HG02884 (cell line): ENCODE measurements around the gene PTGES3L.

Source experiments
- ATAC-seq: cut with Tn5 transposase; IDR thresholded peaks from one replicate; pipeline ENCODE4 v1.9.1; 2021; ENCODE audit warnings: mild to moderate bottlenecking, moderate library complexity; ENCODE audit not compliant: unreplicated experiment

Gene PTGES3L

GRCh38 chr17:42979511-42980273 is at the start of gene PTGES3L:
PTGES3L (minus strand) TSS chr17:42980080; CDS start chr17:42980053, 27 bp downstream.
- ATAC-seq, result no peak

- no peak for ATAC-seq
Measured at GRCh38 chr17:43028221-43028861, 48.5 kb upstream of the PTGES3L start.

- no peak for ATAC-seq
Measured at GRCh38 chr17:43027091-43028032, 47.5 kb upstream of the PTGES3L start.

- ATAC-seq, result no peak
Measured at GRCh38 chr17:43026595-43026994, 46.7 kb upstream of the PTGES3L start.

GRCh38 chr17:43025766-43026537 is 46.1 kb upstream of the PTGES3L start:
- ATAC-seq, result no peak

GRCh38 chr17:43025290-43025657 is 45.4 kb upstream of the PTGES3L start:
- ATAC-seq, result no peak

- ATAC-seq, result no peak
Measured at GRCh38 chr17:43024407-43025289, 44.8 kb upstream of the PTGES3L start, which contains the start of gene RND2. RND2 (plus strand) TSS chr17:43025231; CDS start chr17:43025348, 117 bp downstream.

- ATAC-seq, result no peak
Measured at GRCh38 chr17:43021741-43022512, 42.0 kb upstream of the PTGES3L start, which contains the start of gene VAT1. VAT1 (minus strand) TSS chr17:43022385; CDS start chr17:43022322, 63 bp downstream.

GRCh38 chr17:43020789-43021740 is 41.2 kb upstream of the PTGES3L start:
- no peak for ATAC-seq

GRCh38 chr17:43020030-43020621 is 40.2 kb upstream of the PTGES3L start:
- ATAC-seq, result no peak

GRCh38 chr17:43019418-43019817 is 39.5 kb upstream of the PTGES3L start:
- no peak for ATAC-seq

- ATAC-seq, result no peak
Measured at GRCh38 chr17:43018932-43019331, 39.1 kb upstream of the PTGES3L start.

- ATAC-seq, result no peak
Measured at GRCh38 chr17:43018008-43018853, 38.4 kb upstream of the PTGES3L start.

GRCh38 chr17:43016216-43016615 is 36.3 kb upstream of the PTGES3L start:
- ATAC-seq, result no peak

GRCh38 chr17:43015579-43015978 is 35.7 kb upstream of the PTGES3L start:
- no peak for ATAC-seq
